Measurements from ENCODE around the gene MLN.

DNA sequence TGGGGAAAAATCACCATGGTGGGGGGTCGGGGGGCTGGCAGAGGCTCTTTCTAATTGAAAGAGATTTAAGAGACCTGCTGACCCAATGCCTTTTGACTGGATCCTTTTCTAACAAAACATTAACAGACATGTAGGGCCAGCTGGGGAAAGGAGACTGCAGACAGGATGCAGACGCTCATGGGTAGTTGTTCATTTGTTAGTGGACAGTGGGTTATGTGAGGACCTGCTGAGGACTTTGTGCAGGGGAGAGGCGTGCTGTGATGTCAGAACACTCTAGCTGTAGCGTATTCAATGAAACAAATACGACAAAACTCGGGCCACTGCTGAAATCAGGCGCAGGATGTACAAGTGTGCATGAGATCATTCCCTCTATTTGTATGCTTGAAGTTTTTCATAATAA lies 58.3 kb downstream of the MLN start:
- TF ChIP-seq POLR2A (IDR thresholded peaks at IDR 0.05) = no peak
- TF ChIP-seq, protein P1, sequence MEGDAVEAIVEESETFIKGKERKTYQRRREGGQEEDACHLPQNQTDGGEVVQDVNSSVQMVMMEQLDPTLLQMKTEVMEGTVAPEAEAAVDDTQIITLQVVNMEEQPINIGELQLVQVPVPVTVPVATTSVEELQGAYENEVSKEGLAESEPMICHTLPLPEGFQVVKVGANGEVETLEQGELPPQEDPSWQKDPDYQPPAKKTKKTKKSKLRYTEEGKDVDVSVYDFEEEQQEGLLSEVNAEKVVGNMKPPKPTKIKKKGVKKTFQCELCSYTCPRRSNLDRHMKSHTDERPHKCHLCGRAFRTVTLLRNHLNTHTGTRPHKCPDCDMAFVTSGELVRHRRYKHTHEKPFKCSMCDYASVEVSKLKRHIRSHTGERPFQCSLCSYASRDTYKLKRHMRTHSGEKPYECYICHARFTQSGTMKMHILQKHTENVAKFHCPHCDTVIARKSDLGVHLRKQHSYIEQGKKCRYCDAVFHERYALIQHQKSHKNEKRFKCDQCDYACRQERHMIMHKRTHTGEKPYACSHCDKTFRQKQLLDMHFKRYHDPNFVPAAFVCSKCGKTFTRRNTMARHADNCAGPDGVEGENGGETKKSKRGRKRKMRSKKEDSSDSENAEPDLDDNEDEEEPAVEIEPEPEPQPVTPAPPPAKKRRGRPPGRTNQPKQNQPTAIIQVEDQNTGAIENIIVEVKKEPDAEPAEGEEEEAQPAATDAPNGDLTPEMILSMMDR (IDR thresholded peaks at IDR 0.05) = no peak
